ENCODE data around the gene FEZF1. TPM values are rescaled to one million over a fixed set of nuclear protein-coding genes. Genes with fewer than 3 reads are reported as not detected.
"Not testable (repeated sequence)": the region's sequence is repeated elsewhere in the genome, so short reads cannot be mapped to it uniquely, and the experiment has no call there.

Gene FEZF1
- total RNA-seq, 2 experiments from 2014 or later = not detected

GRCh38 chr7:122302761-122303530, 1.6 kb downstream of the FEZF1 start:
- Mint-ChIP-seq H3K4me1 (no peaks in the 10 kb centered on the region), H3K36me3 (ENCODE audit: low read depth) (peaks cover 5% of the 10 kb centered on the region), H3K27ac (no peak overlapping the region), H3K4me3 (no peak overlapping the region), H3K27me3 (peaks cover 81% of the 10 kb centered on the region), H3K9me3 (no peaks in the 10 kb centered on the region)
- no peak for DNase-seq
- ChIA-PET CTCF (no interaction called here), POLR2A (no interaction called here)

- DNase-seq = no peak
- peaks cover 74% of the 10 kb centered on the region for H3K27me3 Mint-ChIP-seq
- H3K4me1 Mint-ChIP-seq = no peaks in the 10 kb centered on the region
- peaks cover 5% of the 10 kb centered on the region for H3K36me3 Mint-ChIP-seq (ENCODE audit: low read depth)
- ChIA-PET POLR2A (no interaction called here), CTCF (no interaction called here)
- no peak overlapping the region for H3K27ac Mint-ChIP-seq
- no peaks in the 10 kb centered on the region for H3K9me3 Mint-ChIP-seq
- H3K4me3 Mint-ChIP-seq = no peak overlapping the region
Measured at GRCh38 chr7:122301858-122302760, 2.4 kb downstream of the FEZF1 start.

DNA sequence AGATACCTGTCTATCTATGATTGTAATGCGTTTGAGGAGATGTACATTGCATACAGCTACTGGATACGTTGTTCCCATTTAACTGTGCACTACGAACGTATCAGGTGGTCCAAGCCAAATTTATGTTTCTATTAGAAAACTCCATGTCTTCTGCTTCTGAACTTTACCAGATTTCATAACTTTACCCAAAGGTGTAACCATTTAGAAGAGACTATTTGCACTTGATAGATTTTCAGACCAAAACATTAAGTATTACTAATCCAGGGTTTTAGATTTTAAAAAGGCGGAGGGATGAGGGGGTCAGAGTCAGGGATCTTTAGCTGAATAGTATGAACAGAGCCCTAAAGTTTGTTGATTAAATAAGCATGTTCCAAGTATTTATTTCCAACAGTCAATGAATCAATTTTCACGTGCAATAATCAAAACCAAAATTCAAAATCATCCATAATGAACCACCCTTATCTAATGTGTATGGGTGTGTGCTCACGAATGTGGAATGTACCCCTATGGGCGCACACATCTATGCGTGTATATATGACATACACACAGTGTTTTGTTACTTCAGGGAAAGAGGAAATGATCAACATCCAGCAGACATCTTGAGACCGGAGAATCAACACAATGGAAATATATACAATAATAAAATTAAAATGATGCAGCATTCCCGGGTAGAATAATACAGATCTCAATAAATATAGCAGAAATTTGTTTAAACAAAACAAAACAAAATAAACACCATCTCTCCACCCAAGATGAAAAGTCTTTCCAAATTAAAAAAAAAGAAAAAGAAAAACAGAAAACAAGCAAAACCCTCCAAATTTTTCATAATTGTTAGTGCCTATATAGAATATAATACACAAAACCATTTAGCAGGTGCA, 3.4 kb downstream of the FEZF1 start:
- ChIA-PET CTCF (no interaction called here), POLR2A (no interaction called here)
- Mint-ChIP-seq H3K4me3 (no peak overlapping the region), H3K36me3 (ENCODE audit: low read depth) (peaks cover 5% of the 10 kb centered on the region), H3K27me3 (peaks cover 68% of the 10 kb centered on the region), H3K27ac (no peak overlapping the region), H3K9me3 (no peaks in the 10 kb centered on the region), H3K4me1 (no peaks in the 10 kb centered on the region)
- DNase-seq = no peak

DNA sequence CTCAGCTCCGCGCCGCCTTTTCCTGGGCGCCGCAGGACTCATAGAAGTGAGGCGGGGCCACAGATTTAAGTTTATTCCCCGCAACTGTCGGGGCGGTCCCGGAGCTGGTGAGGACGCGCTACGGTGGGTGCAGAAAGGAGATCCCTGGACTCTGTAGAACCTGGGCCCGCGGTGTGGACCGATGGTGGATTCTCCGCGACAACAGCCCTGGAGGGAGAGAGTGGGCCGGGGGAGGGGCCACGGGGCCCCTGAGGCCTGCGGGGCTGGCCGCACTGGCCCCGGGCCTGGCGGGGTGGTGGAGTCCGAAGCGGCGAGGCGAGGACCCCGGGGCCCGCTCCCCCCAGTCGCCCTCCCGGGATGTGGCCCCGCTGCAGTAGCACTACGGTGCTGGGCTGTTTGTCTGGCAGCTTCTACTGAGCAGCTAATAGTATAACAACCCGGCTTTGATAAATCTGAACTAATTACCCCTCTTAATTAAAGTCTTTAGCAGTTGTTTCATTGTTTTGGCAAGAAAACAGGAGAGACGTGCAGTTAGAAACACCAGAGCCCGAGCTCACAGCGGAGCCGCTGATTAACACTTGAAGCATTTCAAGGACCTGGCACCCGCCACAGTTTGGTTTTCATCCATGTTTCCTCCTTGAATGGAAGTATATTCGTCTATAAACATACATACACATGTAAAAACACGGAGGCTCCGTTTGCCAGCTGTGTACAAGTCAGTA, 4.2 kb downstream of the FEZF1 start:
- DNase-seq = no peak
- Mint-ChIP-seq H3K9me3 (no peaks in the 10 kb centered on the region), H3K4me3 (no peak overlapping the region), H3K27me3 (peaks cover 59% of the 10 kb centered on the region), H3K27ac (no peak overlapping the region), H3K4me1 (no peaks in the 10 kb centered on the region), H3K36me3 (ENCODE audit: low read depth) (peaks cover 5% of the 10 kb centered on the region)
- ChIA-PET CTCF (no interaction called here), POLR2A (no interaction called here)

DNA sequence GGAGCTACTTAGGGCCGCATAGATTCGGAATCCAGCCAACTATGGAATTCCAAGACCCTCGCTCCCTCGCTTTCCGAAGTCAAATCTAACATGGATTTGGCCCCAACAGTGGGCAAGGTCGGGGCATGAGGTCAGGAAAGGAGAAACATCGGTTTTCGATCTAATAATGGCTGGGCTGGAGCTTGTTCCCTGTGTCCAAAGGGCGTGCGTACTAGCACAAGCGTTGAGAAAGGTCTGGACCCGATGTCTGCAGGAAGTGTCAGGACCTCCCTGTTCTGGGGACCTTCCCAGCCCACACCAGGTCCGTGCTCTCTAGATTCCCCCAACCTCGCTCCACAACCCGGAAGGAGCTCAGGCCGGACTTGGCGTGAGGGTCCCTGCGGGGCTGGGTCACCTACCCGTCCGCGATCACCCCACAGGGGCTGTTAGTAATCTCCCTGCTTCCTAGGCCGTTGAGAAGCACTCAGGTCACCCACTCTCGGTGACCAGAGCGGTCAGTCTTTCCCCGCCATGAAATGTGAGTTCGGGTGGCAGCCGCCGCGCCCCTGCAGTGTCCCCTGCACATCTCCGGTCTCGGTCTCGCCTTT, 4.8 kb downstream of the FEZF1 start:
- CTCF ChIA-PET = no interaction called here
- H3K27me3 Mint-ChIP-seq = peaks cover 55% of the 10 kb centered on the region

GRCh38 chr7:122298618-122299017, 5.9 kb downstream of the FEZF1 start:
- H3K9me3 Mint-ChIP-seq = no peaks in the 10 kb centered on the region
- no peak for DNase-seq
- H3K4me1 Mint-ChIP-seq = no peaks in the 10 kb centered on the region
- H3K27me3 Mint-ChIP-seq = peaks cover 45% of the 10 kb centered on the region
- ChIA-PET POLR2A (no interaction called here), CTCF (no interaction called here)
- H3K36me3 Mint-ChIP-seq (ENCODE audit: low read depth) = peaks cover 5% of the 10 kb centered on the region
- H3K4me3 Mint-ChIP-seq = no peak overlapping the region
- no peak overlapping the region for H3K27ac Mint-ChIP-seq

More for the DNA sequence above, 4.8 kb downstream of the FEZF1 start:
- Mint-ChIP-seq H3K36me3 (ENCODE audit: low read depth) (peaks cover 5% of the 10 kb centered on the region), H3K9me3 (no peaks in the 10 kb centered on the region), H3K4me1 (no peaks in the 10 kb centered on the region), H3K27ac (no peak overlapping the region), H3K4me3 (no peak overlapping the region)
- DNase-seq = no peak
- POLR2A ChIA-PET = no interaction called here

DNA sequence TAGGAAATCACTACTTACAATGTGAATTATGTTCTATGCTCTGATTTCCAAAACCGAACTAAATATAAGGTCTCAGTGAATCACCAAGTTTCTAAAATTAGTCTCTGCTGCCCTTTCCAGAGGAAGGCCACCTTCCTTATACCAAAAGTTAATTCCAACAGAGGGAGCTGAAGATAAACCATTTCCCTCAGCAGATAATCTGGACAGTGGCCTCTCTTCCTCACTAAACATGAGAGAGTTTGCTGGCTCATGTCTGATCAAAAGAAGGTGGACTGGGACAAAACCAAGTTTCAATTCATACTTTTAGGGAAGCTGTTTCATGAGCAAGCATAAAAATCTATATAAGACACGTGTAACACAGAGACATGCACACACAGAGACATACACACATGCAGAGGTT, 6.4 kb downstream of the FEZF1 start:
- no peaks in the 10 kb centered on the region for H3K4me1 Mint-ChIP-seq
- no peak overlapping the region for H3K4me3 Mint-ChIP-seq
- H3K27me3 Mint-ChIP-seq = peaks cover 41% of the 10 kb centered on the region
- peaks cover 3% of the 10 kb centered on the region for H3K36me3 Mint-ChIP-seq (ENCODE audit: low read depth)
- CTCF ChIA-PET = no interaction called here
- POLR2A ChIA-PET = no interaction called here
- no peak for DNase-seq
- H3K27ac Mint-ChIP-seq = no peak overlapping the region
- H3K9me3 Mint-ChIP-seq = no peaks in the 10 kb centered on the region

GRCh38 chr7:122291189-122291588, 13.4 kb downstream of the FEZF1 start:
- H3K27ac Mint-ChIP-seq = no peak overlapping the region
- no peaks in the 10 kb centered on the region for H3K27me3 Mint-ChIP-seq
- no peaks in the 10 kb centered on the region for H3K4me1 Mint-ChIP-seq
- no peaks in the 10 kb centered on the region for H3K36me3 Mint-ChIP-seq (ENCODE audit: low read depth)
- CTCF ChIA-PET = no interaction called here
- H3K4me3 Mint-ChIP-seq = no peak overlapping the region
- DNase-seq = no peak
- no peaks in the 10 kb centered on the region for H3K9me3 Mint-ChIP-seq
- POLR2A ChIA-PET = no interaction called here

- ChIA-PET CTCF (no interaction called here), POLR2A (no interaction called here)
- H3K4me1 Mint-ChIP-seq = no peaks in the 10 kb centered on the region
- no peak overlapping the region for H3K27ac Mint-ChIP-seq
- no peaks in the 10 kb centered on the region for H3K27me3 Mint-ChIP-seq
- DNase-seq = no peak
- H3K4me3 Mint-ChIP-seq = no peak overlapping the region
- no peaks in the 10 kb centered on the region for H3K9me3 Mint-ChIP-seq
- no peaks in the 10 kb centered on the region for H3K36me3 Mint-ChIP-seq (ENCODE audit: low read depth)
Measured at GRCh38 chr7:122290476-122290875, 14.1 kb downstream of the FEZF1 start.

DNA sequence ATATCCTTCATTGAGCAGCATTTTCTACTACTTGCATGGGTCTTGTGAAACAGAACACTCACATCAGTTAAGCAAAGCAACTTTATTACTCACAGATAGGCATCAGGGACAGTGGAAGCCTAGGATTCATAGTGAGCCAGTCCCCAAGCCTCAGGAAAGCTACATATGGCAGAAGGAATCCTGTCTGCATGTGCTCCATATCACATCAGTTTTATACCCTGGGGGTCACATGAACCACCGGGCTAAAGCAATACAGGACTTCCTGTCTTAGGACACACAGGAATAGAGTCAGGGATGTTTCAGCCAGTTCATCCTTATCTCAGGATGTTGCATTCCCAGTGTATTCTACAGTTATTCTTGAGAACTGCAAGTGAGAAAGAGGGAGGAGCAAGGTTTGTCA, 15.1 kb downstream of the FEZF1 start:
- POLR2A ChIA-PET = no interaction called here
- no peak for DNase-seq
- no peaks in the 10 kb centered on the region for H3K36me3 Mint-ChIP-seq (ENCODE audit: low read depth)
- CTCF ChIA-PET = no interaction called here
- no peak overlapping the region for H3K4me3 Mint-ChIP-seq
- H3K27me3 Mint-ChIP-seq = no peaks in the 10 kb centered on the region
- H3K4me1 Mint-ChIP-seq = no peaks in the 10 kb centered on the region
- no peaks in the 10 kb centered on the region for H3K9me3 Mint-ChIP-seq
- no peak overlapping the region for H3K27ac Mint-ChIP-seq

- H3K27me3 Mint-ChIP-seq; DNase-seq; POLR2A ChIA-PET; H3K36me3 Mint-ChIP-seq (ENCODE audit: low read depth); CTCF ChIA-PET; H3K4me1 Mint-ChIP-seq; H3K9me3 Mint-ChIP-seq; H3K4me3 Mint-ChIP-seq; H3K27ac Mint-ChIP-seq: not testable (repeated sequence)
Measured at GRCh38 chr7:122284608-122285007, 19.9 kb downstream of the FEZF1 start.

DNA sequence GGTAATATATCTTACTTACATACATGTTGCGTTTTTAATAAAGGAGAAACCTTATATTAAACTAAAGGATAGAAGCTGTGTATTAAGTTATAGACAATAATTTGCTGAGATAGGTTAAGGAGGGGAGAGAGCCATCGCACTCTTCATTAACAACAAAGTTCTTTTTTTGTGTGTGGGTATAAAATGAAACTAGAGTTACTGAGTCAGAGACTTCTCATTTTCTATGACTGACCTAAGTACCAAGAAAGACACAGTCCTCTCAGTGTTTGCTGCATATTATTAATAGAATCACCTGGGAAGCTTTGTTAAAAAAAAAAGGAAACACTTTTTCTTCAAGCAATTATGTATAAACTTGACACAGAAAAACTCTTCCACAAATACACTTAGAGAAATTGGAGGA, 31.4 kb downstream of the FEZF1 start:
- no peaks in the 10 kb centered on the region for H3K27me3 Mint-ChIP-seq
- H3K27ac Mint-ChIP-seq = no peak overlapping the region
- no peaks in the 10 kb centered on the region for H3K36me3 Mint-ChIP-seq (ENCODE audit: low read depth)
- POLR2A ChIA-PET = no interaction called here
- no peak for DNase-seq
- H3K9me3 Mint-ChIP-seq = peaks cover 4% of the 10 kb centered on the region
- CTCF ChIA-PET = no interaction called here
- H3K4me1 Mint-ChIP-seq = no peaks in the 10 kb centered on the region
- H3K4me3 Mint-ChIP-seq = no peak overlapping the region
